A549 (cell line): ENCODE results near the gene STIM1. TPM values are rescaled to one million over a fixed set of nuclear protein-coding genes. Genes with fewer than 3 reads are reported as not detected.
A peak's percentile ranks its signal among the peaks of the same experiment; 100 is the strongest.

Experiments
- ATAC-seq, 2 experiments: fragments of 200-7000 bp in 1 of 2; fragments of >200 bp in 1 of 2; cut with Nextera tagmentation in 1 of 2; cut with Tn5 transposase in 1 of 2; 3 replicates each; pipeline versions ENCODE4 v1.8.0 to v1.9.1; 2018 to 2020; ENCODE audit warnings: mild to moderate bottlenecking in 1 of 2, moderate library complexity in 1 of 2
- CTCF ChIA-PET: fragments of 300-600 bp; sonication (Branson Sonifier 250); formaldehyde crosslinking; extraction: SDS; loops from one replicate; lab custom pipeline; 2021; ENCODE audit warnings: antibody characterized with exemption, inconsistent platforms; lab: Yijun Ruan, JAX
- POLR2A ChIA-PET: fragments of 350-600 bp; formaldehyde crosslinking; extraction: SDS; loops from one replicate; lab custom pipeline; 2021; ENCODE audit warnings: antibody characterized with exemption, inconsistent platforms; lab: Yijun Ruan, JAX
- DNase-seq, 2 experiments: peaks; one replicate each; pipeline versions ENCODE4 v3.0.0 to v3.0.0-alpha.2; 2011 to 2016; ENCODE audit warnings: low read depth in 1 of 2, low spot score in 1 of 2
- FAIRE-seq: peaks from 2 replicates; lab custom pipeline; 2011; peaks lifted over from hg19 to GRCh38; lab: Jason Lieb, UNC
- H3K27ac ChIP-seq, 2 experiments: fragments of >200 bp; sonication (Bioruptor Twin); formaldehyde crosslinking; 3 replicates each; pipeline ENCODE4 v1.5.1; 2016 to 2017
- H3K4me1 ChIP-seq: fragments of >200 bp; sonication (Bioruptor Twin); formaldehyde crosslinking; 3 replicates; pipeline ENCODE4 v1.6.1; 2016
- H3K4me2 ChIP-seq: fragments of >200 bp; sonication (Bioruptor Twin); formaldehyde crosslinking; 3 replicates; pipeline ENCODE4 v1.6.1; 2016
- H3K4me3 ChIP-seq: fragments of >200 bp; sonication (Bioruptor Twin); formaldehyde crosslinking; 3 replicates; pipeline ENCODE4 v1.5.1; 2016
- H3K9me3 ChIP-seq: fragments of >200 bp; sonication (Bioruptor Twin); formaldehyde crosslinking; 3 replicates; pipeline ENCODE4 v1.6.1; 2016
- CBX2 ChIP-seq: fragments of 200-600 bp; sonication (generic); IDR thresholded peaks from 2 replicates; pipeline ENCODE4 v1.6.1; 2016; ENCODE audit warnings: low read depth, mild to moderate bottlenecking, borderline replicate concordance
- EHMT2 ChIP-seq: fragments of 200-600 bp; sonication (generic); IDR thresholded peaks from 2 replicates; pipeline ENCODE4 v1.6.1; 2016; ENCODE audit warnings: antibody characterized with exemption, low read depth, mild to moderate bottlenecking, moderate library complexity
- FOSB ChIP-seq: fragments of 250-450 bp; sonication (Bioruptor Pico); IDR thresholded peaks from 2 replicates; pipeline ENCODE4 v1.5.0; 2020; ENCODE audit warnings: mild to moderate bottlenecking, moderate library complexity
- FOSL2 ChIP-seq, 2 experiments: fragments of 450-650 bp in 1 of 2; fragments of >200 bp in 1 of 2; sonication (Bioruptor Twin) in 1 of 2; formaldehyde crosslinking; IDR thresholded peaks; 2 replicates each; pipeline versions ENCODE4 v1.5.0 to v1.6.1; 2016 to 2020; ENCODE audit warnings: mild to moderate bottlenecking in 1 of 2, moderate library complexity in 1 of 2
- FOXS1 ChIP-seq: fragments of 250-450 bp; sonication (Bioruptor Pico); IDR thresholded peaks from 2 replicates; pipeline ENCODE4 v1.5.0; 2020; ENCODE audit warnings: mild to moderate bottlenecking, moderate library complexity
- HEYL ChIP-seq: fragments of 250-450 bp; sonication (Bioruptor Pico); IDR thresholded peaks from 2 replicates; pipeline ENCODE4 v1.8.0; 2021; ENCODE audit warnings: mild to moderate bottlenecking, moderate library complexity
- HOXB13 ChIP-seq: fragments of 250-450 bp; sonication (Bioruptor Pico); IDR thresholded peaks from 2 replicates; pipeline ENCODE4 v1.5.0; 2020; ENCODE audit warnings: low read depth, mild to moderate bottlenecking, moderate library complexity
- JUN ChIP-seq, 2 experiments: fragments of >200 bp; sonication (Bioruptor Twin); formaldehyde crosslinking; IDR thresholded peaks; 2 replicates in 1 of 2; 3 replicates in 1 of 2; pipeline ENCODE4 v1.6.1; 2016 to 2017
- MAFK ChIP-seq: fragments of 450-650 bp; IDR thresholded peaks from 2 replicates; pipeline ENCODE4 v1.6.1; 2014; ENCODE audit not compliant: partially characterized antibody
- NR3C1 ChIP-seq: fragments of >200 bp; sonication (Bioruptor Twin); formaldehyde crosslinking; IDR thresholded peaks from 3 replicates; pipeline ENCODE4 v1.6.1; 2017
- POLR2AphosphoS2 ChIP-seq: conservative IDR thresholded peaks from 2 replicates; pipeline ENCODE4 v1.6.1; 2012; ENCODE audit warnings: low read length, improper control_type of control experiment, inconsistent platforms
- RARB ChIP-seq: fragments of 250-450 bp; sonication (Bioruptor Pico); IDR thresholded peaks from 2 replicates; pipeline ENCODE4 v1.8.0; 2021; ENCODE audit warnings: mild to moderate bottlenecking, moderate library complexity
- RFX5 ChIP-seq: fragments of 450-650 bp; IDR thresholded peaks from 2 replicates; pipeline ENCODE4 v1.7.1; 2014; ENCODE audit warnings: antibody characterized with exemption, mild to moderate bottlenecking, moderate library complexity
- RNF2 ChIP-seq: fragments of 200-600 bp; sonication (generic); IDR thresholded peaks from 2 replicates; pipeline ENCODE4 v1.6.1; 2016; ENCODE audit warnings: low read depth, mild to moderate bottlenecking, antibody characterized with exemption, moderate library complexity, borderline replicate concordance
- TP53 ChIP-seq: fragments of 250-450 bp; sonication (Bioruptor Pico); IDR thresholded peaks from 2 replicates; pipeline ENCODE4 v1.5.0; 2021; ENCODE audit warnings: mild to moderate bottlenecking, moderate library complexity
- ZFP36 ChIP-seq: fragments of 450-650 bp; IDR thresholded peaks from 2 replicates; pipeline ENCODE4 v1.6.1; 2014; ENCODE audit warnings: borderline replicate concordance; ENCODE audit not compliant: partially characterized antibody
- ZNF302 ChIP-seq: fragments of 250-450 bp; sonication (Bioruptor Pico); IDR thresholded peaks from 2 replicates; pipeline ENCODE4 v1.9.0; 2021; ENCODE audit warnings: inconsistent platforms, mild to moderate bottlenecking, moderate library complexity
- ZSCAN20 ChIP-seq: fragments of 250-450 bp; sonication (Bioruptor Pico); IDR thresholded peaks from 2 replicates; pipeline ENCODE4 v1.8.0; 2022; ENCODE audit warnings: mild to moderate bottlenecking, moderate library complexity
- WGBS: methylation state at CpG from one replicate; pipeline ENCODE4 v1.1.6; 2017; ENCODE audit errors: missing lambda C conversion rate; 5-methylcytosine and 5-hydroxymethylcytosine counted together
- polyA plus RNA-seq, 4 experiments: library from polyadenylated mRNA; depleted of rRNA in 3 of 4; stranded (reverse); fragments of >200 nt; fragmentation: RNase III in 1 of 4; extraction: RNeasy Plus Mini Kit Qiagen cat#74134 plus additional on column Dnase treatment in 1 of 4; gene quantifications; 2 replicates in 3 of 4; 3 replicates in 1 of 4; pipeline ENCODE4 v1.2.3, GENCODE V29; 2011 to 2017
- TF ChIP-seq, protein P1 (sequence below): fragments of 450-650 bp; IDR thresholded peaks from 2 replicates; pipeline ENCODE4 v1.6.1; 2014; ENCODE audit warnings: antibody characterized with exemption
- TF ChIP-seq, protein P2 (sequence below): IDR thresholded peaks from 2 replicates; pipeline ENCODE4 v1.6.1; 2012
- TF ChIP-seq, protein P3 (sequence below): fragments of >200 bp; sonication (Bioruptor Twin); formaldehyde crosslinking; IDR thresholded peaks from 3 replicates; pipeline ENCODE4 v1.6.1; 2016
- TF ChIP-seq, protein P4 (sequence below): IDR thresholded peaks from 2 replicates; pipeline ENCODE4 v1.6.1; 2012
- TF ChIP-seq, protein P5 (sequence below): fragments of 200-600 bp; sonication (generic); IDR thresholded peaks from 2 replicates; pipeline ENCODE4 v1.6.1; 2016; ENCODE audit warnings: antibody characterized with exemption, mild to moderate bottlenecking, moderate library complexity
- TF ChIP-seq, protein P6 (sequence below): fragments of 150-350 bp; IDR thresholded peaks from 2 replicates; pipeline ENCODE4 v1.6.1; 2014; ENCODE audit warnings: low read depth, mild to moderate bottlenecking, low read length

Gene STIM1
- polyA plus RNA-seq, 2 of the 4 experiments (the other 2 are of a cell fraction) = 35.2 to 38.7 TPM

DNA sequence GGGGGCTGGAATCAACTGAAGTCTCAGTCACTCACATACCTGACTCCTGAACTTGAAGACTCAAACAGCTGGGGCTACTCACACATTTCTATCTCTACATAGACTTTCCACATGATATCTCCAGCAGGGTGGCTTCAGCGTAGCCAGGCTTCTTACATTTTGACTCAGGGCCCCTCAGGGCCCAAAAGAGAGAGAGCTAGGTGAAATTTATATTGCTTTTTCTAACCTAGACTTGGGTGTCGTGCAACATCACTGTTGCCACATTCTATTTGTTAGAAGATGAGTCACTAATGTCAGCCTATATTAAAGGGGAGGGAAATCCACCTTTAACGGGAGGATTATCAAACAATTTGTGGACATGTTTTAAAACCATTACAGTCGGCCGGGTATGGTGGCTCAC, 167.2 kb downstream of the STIM1 start:
- Histone ChIP-seq H3K9me3 (0 out of 3 replicates have a peak, but pooled peaks cover 3% of the 10 kb centered on the region), H3K4me3 (no peak overlapping the region), H3K27ac (no peak overlapping the region), H3K4me2 (no peak overlapping the region), H3K4me1 (0 out of 3 replicates have a peak, but pooled peaks cover 3% of the 10 kb centered on the region)
- POLR2A ChIA-PET = no interaction called here
- ATAC-seq (no peak), DNase-seq (no peak), FAIRE-seq (no peak)
- WGBS = 83% methylated on average over 5 of the region's 5 CpGs
- TF ChIP-seq EHMT2 (no peak), FOSL2 (IDR thresholded peaks at IDR 0.05) (no peak), FOSL2 (CRISPR knock-in tag; IDR thresholded peaks at IDR 0.05) (peak; percentile 15; the same call in 1 of the 2 replicates)
- CTCF ChIA-PET = interaction anchor here (0.9 to 1.9 kb wide), 2 partner anchors 50 to 168 kb away, joined by 3 to 4 read pairs; no protein-coding TSS in a partner anchor

DNA sequence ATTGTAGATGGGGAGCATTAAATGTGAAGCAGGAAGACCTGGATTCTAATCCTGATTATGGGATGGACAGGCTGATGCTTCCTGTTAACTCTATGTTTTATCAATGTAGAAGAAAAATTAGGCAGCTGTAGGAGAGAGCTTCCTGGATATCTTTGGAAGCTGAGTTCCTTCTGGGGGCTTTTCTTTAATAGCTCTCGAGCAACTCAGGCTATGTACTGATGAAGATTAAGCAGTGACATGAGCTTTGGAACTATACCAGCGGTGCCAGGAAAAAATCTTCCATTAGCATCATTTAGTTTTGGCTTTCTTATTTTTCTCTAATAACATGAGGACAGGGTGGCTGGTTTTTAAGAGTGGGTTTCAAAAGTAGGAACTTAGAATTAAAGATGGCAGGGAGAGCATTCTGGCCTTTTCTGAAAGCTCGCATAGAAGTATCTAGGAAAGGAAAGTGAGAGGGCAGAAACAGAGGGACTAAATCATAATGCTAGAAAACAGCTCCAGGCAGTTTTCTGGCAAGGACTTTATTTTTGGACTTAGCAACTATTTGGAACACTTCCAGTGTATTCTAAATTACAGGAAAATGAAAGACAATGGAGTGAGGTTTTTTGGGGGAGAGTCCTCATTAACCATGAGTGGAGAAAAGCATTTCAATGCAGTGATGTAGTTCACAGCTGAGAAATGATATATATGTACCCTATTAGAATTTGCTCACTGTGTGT, 169.9 kb downstream of the STIM1 start:
- POLR2A ChIA-PET = no interaction called here
- CTCF ChIA-PET = interaction anchor here (0.6 kb wide), 1 partner anchor 176 kb away, joined by 3 read pairs; no protein-coding TSS in a partner anchor
- Histone ChIP-seq H3K27ac (no peak overlapping the region), H3K4me2 (no peak overlapping the region), H3K4me3 (no peak overlapping the region), H3K9me3 (0 out of 3 replicates have a peak, but pooled peaks cover 3% of the 10 kb centered on the region), H3K4me1 (no peaks in the 10 kb centered on the region)
- ATAC-seq (no peak), FAIRE-seq (no peak), DNase-seq (no peak)
- WGBS = 90% methylated on average over 3 of the region's 3 CpGs
- no peak for TF ChIP-seq TP53
- TF ChIP-seq HOXB13 = no peak
- no peak for TF ChIP-seq ZSCAN20 (CRISPR knock-in tag)
- TF ChIP-seq ZNF302 (CRISPR knock-in tag) = no peak
- no peak for TF ChIP-seq JUN (IDR thresholded peaks at IDR 0.05)
- TF ChIP-seq, protein P1, sequence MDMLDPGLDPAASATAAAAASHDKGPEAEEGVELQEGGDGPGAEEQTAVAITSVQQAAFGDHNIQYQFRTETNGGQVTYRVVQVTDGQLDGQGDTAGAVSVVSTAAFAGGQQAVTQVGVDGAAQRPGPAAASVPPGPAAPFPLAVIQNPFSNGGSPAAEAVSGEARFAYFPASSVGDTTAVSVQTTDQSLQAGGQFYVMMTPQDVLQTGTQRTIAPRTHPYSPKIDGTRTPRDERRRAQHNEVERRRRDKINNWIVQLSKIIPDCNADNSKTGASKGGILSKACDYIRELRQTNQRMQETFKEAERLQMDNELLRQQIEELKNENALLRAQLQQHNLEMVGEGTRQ = no peak
- TF ChIP-seq MAFK = no peak
- no peak for TF ChIP-seq RFX5
- TF ChIP-seq NR3C1 = no peak
- no peak for TF ChIP-seq HEYL (CRISPR knock-in tag)
- no peak for TF ChIP-seq FOXS1 (CRISPR knock-in tag)
- TF ChIP-seq, protein P2, sequence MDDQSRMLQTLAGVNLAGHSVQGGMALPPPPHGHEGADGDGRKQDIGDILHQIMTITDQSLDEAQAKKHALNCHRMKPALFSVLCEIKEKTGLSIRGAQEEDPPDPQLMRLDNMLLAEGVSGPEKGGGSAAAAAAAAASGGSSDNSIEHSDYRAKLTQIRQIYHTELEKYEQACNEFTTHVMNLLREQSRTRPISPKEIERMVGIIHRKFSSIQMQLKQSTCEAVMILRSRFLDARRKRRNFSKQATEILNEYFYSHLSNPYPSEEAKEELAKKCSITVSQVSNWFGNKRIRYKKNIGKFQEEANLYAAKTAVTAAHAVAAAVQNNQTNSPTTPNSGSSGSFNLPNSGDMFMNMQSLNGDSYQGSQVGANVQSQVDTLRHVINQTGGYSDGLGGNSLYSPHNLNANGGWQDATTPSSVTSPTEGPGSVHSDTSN = no peak
- TF ChIP-seq CBX2 = no peak
- no peak for TF ChIP-seq ZFP36
- TF ChIP-seq, protein P3, sequence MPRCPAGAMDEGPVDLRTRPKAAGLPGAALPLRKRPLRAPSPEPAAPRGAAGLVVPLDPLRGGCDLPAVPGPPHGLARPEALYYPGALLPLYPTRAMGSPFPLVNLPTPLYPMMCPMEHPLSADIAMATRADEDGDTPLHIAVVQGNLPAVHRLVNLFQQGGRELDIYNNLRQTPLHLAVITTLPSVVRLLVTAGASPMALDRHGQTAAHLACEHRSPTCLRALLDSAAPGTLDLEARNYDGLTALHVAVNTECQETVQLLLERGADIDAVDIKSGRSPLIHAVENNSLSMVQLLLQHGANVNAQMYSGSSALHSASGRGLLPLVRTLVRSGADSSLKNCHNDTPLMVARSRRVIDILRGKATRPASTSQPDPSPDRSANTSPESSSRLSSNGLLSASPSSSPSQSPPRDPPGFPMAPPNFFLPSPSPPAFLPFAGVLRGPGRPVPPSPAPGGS = no peak
- TF ChIP-seq FOSB = no peak
- TF ChIP-seq, protein P4, sequence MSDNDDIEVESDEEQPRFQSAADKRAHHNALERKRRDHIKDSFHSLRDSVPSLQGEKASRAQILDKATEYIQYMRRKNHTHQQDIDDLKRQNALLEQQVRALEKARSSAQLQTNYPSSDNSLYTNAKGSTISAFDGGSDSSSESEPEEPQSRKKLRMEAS = no peak
- no peak for TF ChIP-seq POLR2AphosphoS2
- TF ChIP-seq RARB (CRISPR knock-in tag) = no peak

DNA sequence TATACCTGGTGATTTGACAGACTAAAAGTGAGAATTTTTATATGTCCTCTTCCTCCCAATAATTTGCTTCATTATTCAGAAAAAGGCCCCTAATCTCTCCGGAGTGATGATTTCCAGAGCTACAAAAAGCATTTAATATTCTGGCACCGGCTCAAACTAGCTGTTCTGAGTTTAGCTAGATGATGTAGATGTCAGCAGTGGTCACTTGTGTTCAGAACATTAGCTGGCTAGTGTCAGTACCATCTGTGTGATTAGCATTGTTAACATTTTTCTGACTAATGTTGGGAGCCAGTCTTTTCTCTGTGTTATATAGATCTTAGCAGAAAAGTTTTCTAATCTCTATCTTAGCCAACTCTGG, 170.5 kb downstream of the STIM1 start:
- 82% methylated on average over 2 of the region's 2 CpGs for WGBS
- no peaks in the 10 kb centered on the region for H3K4me1 ChIP-seq
- TF ChIP-seq, protein P5, sequence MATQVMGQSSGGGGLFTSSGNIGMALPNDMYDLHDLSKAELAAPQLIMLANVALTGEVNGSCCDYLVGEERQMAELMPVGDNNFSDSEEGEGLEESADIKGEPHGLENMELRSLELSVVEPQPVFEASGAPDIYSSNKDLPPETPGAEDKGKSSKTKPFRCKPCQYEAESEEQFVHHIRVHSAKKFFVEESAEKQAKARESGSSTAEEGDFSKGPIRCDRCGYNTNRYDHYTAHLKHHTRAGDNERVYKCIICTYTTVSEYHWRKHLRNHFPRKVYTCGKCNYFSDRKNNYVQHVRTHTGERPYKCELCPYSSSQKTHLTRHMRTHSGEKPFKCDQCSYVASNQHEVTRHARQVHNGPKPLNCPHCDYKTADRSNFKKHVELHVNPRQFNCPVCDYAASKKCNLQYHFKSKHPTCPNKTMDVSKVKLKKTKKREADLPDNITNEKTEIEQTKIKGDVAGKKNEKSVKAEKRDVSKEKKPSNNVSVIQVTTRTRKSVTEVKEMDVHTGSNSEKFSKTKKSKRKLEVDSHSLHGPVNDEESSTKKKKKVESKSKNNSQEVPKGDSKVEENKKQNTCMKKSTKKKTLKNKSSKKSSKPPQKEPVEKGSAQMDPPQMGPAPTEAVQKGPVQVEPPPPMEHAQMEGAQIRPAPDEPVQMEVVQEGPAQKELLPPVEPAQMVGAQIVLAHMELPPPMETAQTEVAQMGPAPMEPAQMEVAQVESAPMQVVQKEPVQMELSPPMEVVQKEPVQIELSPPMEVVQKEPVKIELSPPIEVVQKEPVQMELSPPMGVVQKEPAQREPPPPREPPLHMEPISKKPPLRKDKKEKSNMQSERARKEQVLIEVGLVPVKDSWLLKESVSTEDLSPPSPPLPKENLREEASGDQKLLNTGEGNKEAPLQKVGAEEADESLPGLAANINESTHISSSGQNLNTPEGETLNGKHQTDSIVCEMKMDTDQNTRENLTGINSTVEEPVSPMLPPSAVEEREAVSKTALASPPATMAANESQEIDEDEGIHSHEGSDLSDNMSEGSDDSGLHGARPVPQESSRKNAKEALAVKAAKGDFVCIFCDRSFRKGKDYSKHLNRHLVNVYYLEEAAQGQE = no peak
- TF ChIP-seq RNF2 (no peak), ZNF302 (CRISPR knock-in tag) (no peak)
- TF ChIP-seq, protein P6, sequence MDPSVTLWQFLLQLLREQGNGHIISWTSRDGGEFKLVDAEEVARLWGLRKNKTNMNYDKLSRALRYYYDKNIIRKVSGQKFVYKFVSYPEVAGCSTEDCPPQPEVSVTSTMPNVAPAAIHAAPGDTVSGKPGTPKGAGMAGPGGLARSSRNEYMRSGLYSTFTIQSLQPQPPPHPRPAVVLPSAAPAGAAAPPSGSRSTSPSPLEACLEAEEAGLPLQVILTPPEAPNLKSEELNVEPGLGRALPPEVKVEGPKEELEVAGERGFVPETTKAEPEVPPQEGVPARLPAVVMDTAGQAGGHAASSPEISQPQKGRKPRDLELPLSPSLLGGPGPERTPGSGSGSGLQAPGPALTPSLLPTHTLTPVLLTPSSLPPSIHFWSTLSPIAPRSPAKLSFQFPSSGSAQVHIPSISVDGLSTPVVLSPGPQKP = no peak
- TF ChIP-seq, protein P3 = no peak

More for the DNA sequence above, 170.5 kb downstream of the STIM1 start:
- ATAC-seq = no peak
- H3K27ac ChIP-seq = no peak overlapping the region
- no peak overlapping the region for H3K4me3 ChIP-seq
- ChIA-PET CTCF (interaction anchor here (0.6 kb wide), 1 partner anchor 177 kb away, joined by 3 read pairs; no protein-coding TSS in a partner anchor), POLR2A (no interaction called here)
- DNase-seq = no peak
- H3K9me3 ChIP-seq = 0 out of 3 replicates have a peak, but pooled peaks cover 3% of the 10 kb centered on the region
- FAIRE-seq = no peak
- no peak overlapping the region for H3K4me2 ChIP-seq
